Stimulated activated CD4-positive, alpha-beta T cell treated with anti-CD3 and anti-CD28 coated beads, Interleukin-12 subunit alpha, Interleukin-12 subunit beta, amount 100 ng/mL, for 48 hours (primary cell): ENCODE measurements around the gene BCAS3.
A peak's percentile ranks its signal among the peaks of the same experiment; 100 is the strongest.

ENCODE experiments used
- DNase-seq, 3 donors: peaks; one replicate each; pipeline ENCODE4 v3.0.0-alpha.2; 2020; ENCODE audit warnings: low read depth in 2 of 3, low spot score in 1 of 3

Gene BCAS3

GRCh38 chr17:61216066-61216465 lies 538.4 kb downstream of the BCAS3 start:
- DNase-seq: no peak

GRCh38 chr17:61217878-61218437 lies 540.3 kb downstream of the BCAS3 start:
- DNase-seq: no peak

DNA sequence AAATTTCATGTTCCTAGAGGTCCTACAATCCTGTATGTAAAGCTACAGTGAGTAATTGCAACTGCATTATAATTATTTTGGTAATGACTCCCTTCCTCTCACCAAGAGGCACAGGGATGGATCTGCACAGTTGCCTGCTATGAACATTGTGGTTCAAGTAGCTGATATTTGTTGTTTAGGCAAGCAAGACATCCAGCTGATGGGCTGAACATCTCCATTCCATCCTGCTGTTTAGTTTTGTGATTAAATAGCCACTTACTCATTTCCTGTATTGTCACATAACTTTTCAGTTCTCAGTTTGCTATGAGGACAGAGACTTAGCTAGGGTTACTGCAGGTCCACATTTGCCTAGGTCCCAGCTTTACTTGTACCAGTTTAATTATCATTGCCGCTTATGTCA lies 540.8 kb downstream of the BCAS3 start:
- DNase-seq: no peak

DNA sequence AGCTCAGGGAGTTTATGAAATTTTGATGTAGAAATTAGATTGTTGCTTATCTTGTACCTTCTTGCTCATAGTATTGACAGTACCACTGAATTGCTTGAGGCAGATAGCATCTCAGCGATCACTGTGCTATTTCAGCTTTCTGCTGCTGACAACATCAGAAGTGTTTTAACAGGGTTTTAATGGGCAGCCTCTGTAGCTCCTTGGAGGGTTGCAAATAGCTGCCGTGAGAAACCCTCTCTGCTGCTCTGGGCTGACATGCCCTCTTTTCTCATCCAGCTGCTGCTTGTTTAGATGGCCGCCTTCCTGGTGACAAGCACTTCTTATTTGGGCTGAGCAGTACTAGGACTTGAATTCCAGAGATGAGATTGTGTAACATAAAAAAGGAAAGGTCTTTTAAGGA lies 541.8 kb downstream of the BCAS3 start:
- no peak for DNase-seq

DNA sequence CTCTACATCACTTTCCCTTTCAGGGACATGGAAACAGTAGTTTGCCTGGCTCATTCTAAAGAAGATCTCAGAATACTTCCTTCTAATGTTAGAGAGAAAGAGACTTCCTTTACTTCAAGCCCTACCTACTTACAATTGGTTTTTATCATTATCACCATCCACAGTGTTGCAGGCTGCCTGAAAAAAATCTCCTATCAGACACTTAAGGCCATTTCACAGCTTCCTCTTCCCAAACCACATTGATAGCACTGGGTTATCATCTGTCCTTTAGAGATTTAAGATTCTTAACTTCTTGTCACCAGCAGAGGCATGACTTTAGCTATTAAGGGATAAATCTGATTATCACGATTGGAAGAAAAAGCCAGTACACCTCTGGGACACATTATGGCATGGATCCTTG lies 543.5 kb downstream of the BCAS3 start:
- no peak for DNase-seq

GRCh38 chr17:61221597-61222471 lies 544.2 kb downstream of the BCAS3 start:
- DNase-seq: peak in 1 of 3 donors; percentile 10

DNA sequence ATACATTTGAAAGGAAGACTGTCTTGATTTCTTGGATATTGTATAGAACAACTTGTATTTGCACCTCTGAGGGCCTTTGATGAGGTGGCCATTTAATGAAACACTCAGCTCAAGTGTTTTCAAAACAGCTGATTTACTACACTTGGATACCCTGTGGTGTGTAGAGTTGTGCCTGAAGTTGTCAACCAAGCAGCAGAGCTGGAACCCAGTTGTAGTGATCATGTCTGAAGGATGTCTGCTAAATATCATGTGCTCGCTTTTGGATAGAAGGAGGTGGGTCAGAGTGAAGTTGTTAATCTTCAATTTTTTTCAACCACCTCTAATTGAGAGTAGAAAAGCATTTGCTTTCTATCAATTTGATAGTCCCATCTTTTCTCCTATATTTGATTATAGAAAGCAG lies 546.1 kb downstream of the BCAS3 start:
- no peak for DNase-seq

- DNase-seq: no peak
These were observed 547.7 kb downstream of the BCAS3 start for GRCh38 chr17:61225178-61225882.

- no peak for DNase-seq
These were observed 550.2 kb downstream of the BCAS3 start for GRCh38 chr17:61227866-61228265.

GRCh38 chr17:61230461-61230860 lies 552.8 kb downstream of the BCAS3 start:
- no peak for DNase-seq

DNA sequence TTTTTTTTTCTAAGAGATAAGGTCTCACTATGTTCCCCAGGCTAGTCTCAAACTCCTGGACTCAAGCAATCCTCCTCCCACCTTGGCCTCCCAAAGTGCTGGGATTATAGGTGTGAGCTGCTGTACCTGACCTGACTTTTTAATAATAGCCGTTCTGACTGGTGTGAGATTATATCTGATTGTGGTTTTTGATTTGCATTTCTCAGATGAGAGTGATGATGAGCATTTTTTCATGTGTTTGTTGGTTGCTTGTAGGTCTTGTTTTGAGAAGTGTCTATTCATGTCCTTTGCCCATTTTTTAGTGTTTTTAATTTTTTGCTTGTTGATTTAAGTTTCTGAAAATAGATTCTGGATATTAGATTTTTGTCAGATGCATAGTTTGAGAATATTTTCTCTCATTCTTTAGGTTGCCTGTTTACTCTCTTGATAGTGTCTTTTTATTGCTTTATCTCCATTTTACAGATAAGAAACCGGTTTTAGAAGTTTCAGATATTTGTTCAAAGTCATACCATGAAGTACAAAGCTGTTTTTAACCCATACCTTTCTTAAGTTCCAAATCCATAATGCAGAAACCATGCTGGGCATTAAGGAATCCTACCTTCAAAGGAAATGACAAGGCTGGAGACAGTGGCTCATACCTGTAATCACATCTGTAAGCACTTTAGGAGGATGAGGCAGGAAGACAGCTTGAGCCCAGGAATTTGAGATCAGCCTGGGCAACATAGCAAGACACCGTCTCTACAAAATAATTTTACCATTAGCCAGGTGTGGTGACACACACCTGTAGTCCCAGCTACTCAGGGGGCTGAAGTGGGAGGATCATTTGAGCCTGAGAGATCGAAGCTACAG lies 553.5 kb downstream of the BCAS3 start:
- DNase-seq: no peak

DNA sequence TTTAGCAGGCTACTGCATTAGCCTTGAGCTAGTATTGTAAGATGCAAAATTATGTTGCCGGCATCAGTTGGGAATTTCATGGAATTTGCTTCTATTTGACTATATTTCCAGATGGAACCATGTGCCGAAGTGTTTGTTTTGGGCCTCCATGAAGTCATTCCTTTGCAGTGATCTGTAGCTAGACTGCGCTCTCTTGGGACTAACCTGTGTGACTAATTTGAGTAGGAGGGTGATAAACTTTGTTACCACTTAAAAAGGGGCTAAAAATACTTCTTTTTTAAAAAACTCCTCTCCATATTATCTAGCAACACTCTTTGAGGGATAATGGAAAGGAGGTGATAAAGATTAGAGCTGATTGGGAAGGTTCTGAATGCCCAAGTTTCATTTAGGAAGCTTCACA lies 555.2 kb downstream of the BCAS3 start:
- DNase-seq: no peak

DNA sequence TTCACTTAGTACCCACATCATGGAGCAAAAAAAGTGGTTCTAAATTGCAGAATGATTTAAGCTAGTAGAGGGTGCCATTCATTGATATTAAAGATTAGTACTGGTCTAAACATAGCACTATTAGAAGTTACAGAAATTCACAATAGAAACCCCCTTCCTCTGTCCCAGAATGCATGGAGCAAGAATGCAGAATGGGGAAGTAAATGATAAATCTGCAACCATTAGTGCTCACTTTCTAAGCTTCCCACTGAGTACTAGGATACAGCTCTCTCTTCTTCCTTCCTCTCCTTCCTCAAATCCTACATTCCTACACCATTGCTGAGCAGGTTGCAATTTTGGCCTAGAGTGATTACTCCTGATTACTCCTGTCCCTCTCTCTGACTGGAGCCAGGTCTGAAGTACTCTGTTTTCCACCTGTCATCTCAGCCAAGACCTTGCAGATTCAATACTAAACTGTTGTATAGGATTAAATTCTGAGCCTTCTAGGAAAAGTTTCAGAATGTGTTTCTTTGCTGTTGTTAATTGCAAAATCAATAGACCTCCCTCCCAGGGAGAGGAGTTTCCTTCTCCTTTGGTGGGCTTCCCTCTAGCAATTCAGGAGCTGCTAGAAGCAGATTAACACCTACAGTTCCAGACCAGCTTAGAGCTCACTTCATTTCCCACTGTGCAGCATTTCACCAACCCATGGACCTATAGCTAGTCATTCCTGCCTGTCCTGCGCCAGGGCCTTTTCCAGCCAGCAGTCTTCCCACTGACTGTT lies 556.5 kb downstream of the BCAS3 start:
- DNase-seq: no peak

GRCh38 chr17:61235001-61235826 lies 557.6 kb downstream of the BCAS3 start:
- no peak for DNase-seq

- DNase-seq: no peak
These were observed 558.2 kb downstream of the BCAS3 start for GRCh38 chr17:61235827-61236197.

GRCh38 chr17:61237275-61237674 lies 559.6 kb downstream of the BCAS3 start:
- no peak for DNase-seq

GRCh38 chr17:61238455-61238933 lies 560.8 kb downstream of the BCAS3 start:
- DNase-seq: no peak

- DNase-seq: no peak
These were observed 561.7 kb downstream of the BCAS3 start for GRCh38 chr17:61239327-61239726.

DNA sequence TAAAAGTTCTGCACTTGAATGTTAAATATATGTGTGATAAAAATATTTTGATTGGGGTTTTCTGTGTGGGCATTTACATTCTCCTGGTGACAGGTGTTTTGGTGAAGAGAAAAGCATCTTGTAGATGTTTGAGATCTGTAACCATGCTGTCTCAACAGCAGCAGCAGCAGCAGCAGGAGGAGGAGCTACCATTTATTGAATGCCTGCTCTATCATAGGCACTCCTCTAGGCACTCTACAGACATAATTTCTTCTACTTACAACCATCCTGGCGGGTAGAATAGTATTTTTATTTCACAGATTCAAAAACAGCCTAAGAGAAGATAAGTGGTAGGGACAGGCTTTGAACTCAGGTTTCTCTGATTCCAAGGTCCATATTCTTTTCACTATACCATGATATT lies 562.3 kb downstream of the BCAS3 start:
- DNase-seq: no peak
